Stimulated activated naive B cell treated with anti-CD40 and anti-IgM and Interleukin-4, amounts not matched to agents 10 μg/mL and 1 μg/mL and 100 μg/mL, for 72 hours (primary cell): ENCODE results near the gene POU4F1.

ENCODE experiments used
- ATAC-seq, 2 donors: fragments of 150-1000 bp; cut with Tn5 transposase; replicated peaks; 2 replicates each; pipeline ENCODE4 v1.10.0; 2021; ENCODE audit warnings: moderate library complexity in 1 of 2
- DNase-seq: peaks from one replicate; pipeline ENCODE4 v3.0.0; 2021
- H3K27ac Mint-ChIP-seq: one replicate; pipeline ENCODE4 v1.8.0; 2022; ENCODE audit warnings: mild to moderate bottlenecking, mixed read lengths
- H3K27me3 Mint-ChIP-seq, 2 donors: one replicate each; pipeline ENCODE4 v1.8.0; 2022; ENCODE audit warnings: mixed read lengths in 2 of 2
- H3K36me3 Mint-ChIP-seq, 2 donors: one replicate each; pipeline ENCODE4 v1.8.0; 2022; ENCODE audit warnings: mixed read lengths in 2 of 2, mild to moderate bottlenecking in 1 of 2
- H3K4me1 Mint-ChIP-seq, 2 donors: one replicate each; pipeline ENCODE4 v1.8.0; 2022; ENCODE audit warnings: mixed read lengths in 2 of 2, mild to moderate bottlenecking in 1 of 2
- H3K4me3 Mint-ChIP-seq, 2 donors: one replicate each; pipeline ENCODE4 v1.8.0; 2022; ENCODE audit warnings: mild to moderate bottlenecking in 2 of 2, mixed read lengths in 2 of 2, moderate library complexity in 1 of 2
- H3K9me3 Mint-ChIP-seq, 2 donors: one replicate each; pipeline ENCODE4 v1.8.0; 2022; ENCODE audit warnings: mixed read lengths in 2 of 2, mild to moderate bottlenecking in 1 of 2

POU4F1 gene

DNA sequence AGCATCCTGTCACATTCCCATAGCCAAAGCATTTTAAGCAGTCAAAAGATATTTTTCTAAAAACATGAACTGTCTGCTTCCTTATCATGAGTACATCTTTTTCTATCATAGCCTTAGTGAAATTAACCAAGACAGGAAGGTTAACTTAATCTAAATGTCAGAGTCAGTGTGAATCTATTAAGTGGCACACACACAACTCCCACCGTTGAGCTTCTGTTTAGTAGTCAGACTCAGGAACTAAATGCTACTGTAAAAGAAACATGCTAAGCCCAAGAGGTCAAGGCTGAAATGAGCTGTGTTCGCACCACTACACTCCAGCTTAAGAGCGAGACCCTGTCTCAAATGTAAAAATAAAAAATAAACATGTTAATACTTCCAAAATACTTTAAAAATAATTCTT is 7.7 kb upstream of the POU4F1 start:
- no peaks in the 10 kb centered on the region for H3K9me3 Mint-ChIP-seq

DNA sequence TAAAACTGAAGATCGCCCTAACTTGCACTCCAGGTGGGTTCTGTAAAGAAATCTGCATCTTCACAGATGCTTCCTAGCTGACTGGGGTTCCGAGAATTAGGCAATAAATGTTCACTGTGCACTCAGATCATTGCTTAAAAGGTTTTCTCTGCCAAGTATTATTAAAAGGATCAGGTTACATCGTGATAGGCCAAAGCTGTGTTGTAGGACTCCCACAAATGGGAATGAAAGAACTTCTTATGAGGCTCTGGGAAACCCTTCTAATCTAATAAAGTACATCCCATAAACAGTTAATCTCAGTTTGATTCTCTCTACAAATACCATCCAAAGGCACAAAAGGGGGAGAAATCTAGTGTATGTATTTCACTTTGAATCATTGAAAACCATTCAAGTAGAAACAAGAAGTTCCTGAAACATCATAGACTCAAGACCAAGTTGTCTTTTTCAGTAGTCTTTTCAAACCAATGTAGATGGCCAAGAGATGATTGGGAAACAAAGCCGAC is 7.1 kb upstream of the POU4F1 start:
- peaks cover 53% of the 10 kb centered on the region in 2 donors for H3K27me3 Mint-ChIP-seq
- no peak overlapping the region for H3K4me3 Mint-ChIP-seq
- peaks cover 28 to 49% of the 10 kb centered on the region in 2 donors for H3K4me1 Mint-ChIP-seq
- peaks cover 10 to 18% of the 10 kb centered on the region in 2 donors for H3K36me3 Mint-ChIP-seq
- no peaks in the 10 kb centered on the region for H3K9me3 Mint-ChIP-seq
- DNase-seq (no peak), ATAC-seq (peak; percentile 49 to 66)
- H3K27ac Mint-ChIP-seq: no peak overlapping the region

More for the DNA sequence above, 7.7 kb upstream of the POU4F1 start:
- peaks cover 14 to 24% of the 10 kb centered on the region in 2 donors for H3K36me3 Mint-ChIP-seq
- H3K4me3 Mint-ChIP-seq: no peak overlapping the region
- H3K27me3 Mint-ChIP-seq: peaks cover 47% of the 10 kb centered on the region in 2 donors
- H3K27ac Mint-ChIP-seq: no peak overlapping the region
- peaks cover 25 to 43% of the 10 kb centered on the region in 2 donors for H3K4me1 Mint-ChIP-seq
- DNase-seq (no peak), ATAC-seq (no peak)

GRCh38 chr13:78609464-78610205 is 6.3 kb upstream of the POU4F1 start:
- DNase-seq: no peak
- peaks cover 61% of the 10 kb centered on the region in 2 donors for H3K27me3 Mint-ChIP-seq
- H3K36me3 Mint-ChIP-seq: peaks cover 5 to 10% of the 10 kb centered on the region in 2 donors
- H3K9me3 Mint-ChIP-seq: no peaks in the 10 kb centered on the region
- H3K4me1 Mint-ChIP-seq: peaks cover 32 to 51% of the 10 kb centered on the region in 2 donors
- peak overlapping the region; percentile 86 for H3K27ac Mint-ChIP-seq
- peak overlapping the region; percentile 88 to 89 for H3K4me3 Mint-ChIP-seq
- peak; percentile 35 to 42 for ATAC-seq

GRCh38 chr13:78608688-78609463 is 5.5 kb upstream of the POU4F1 start:
- H3K4me3 Mint-ChIP-seq: peak overlapping the region; percentile 88 to 89
- ATAC-seq (peak in 1 of 2 donors; percentile 3), DNase-seq (no peak)
- H3K27ac Mint-ChIP-seq: peak overlapping the region; percentile 86
- peaks cover 68 to 69% of the 10 kb centered on the region in 2 donors for H3K27me3 Mint-ChIP-seq
- H3K9me3 Mint-ChIP-seq: no peaks in the 10 kb centered on the region
- peaks cover 2 to 6% of the 10 kb centered on the region in 2 donors for H3K36me3 Mint-ChIP-seq
- peaks cover 34 to 56% of the 10 kb centered on the region in 2 donors for H3K4me1 Mint-ChIP-seq

DNA sequence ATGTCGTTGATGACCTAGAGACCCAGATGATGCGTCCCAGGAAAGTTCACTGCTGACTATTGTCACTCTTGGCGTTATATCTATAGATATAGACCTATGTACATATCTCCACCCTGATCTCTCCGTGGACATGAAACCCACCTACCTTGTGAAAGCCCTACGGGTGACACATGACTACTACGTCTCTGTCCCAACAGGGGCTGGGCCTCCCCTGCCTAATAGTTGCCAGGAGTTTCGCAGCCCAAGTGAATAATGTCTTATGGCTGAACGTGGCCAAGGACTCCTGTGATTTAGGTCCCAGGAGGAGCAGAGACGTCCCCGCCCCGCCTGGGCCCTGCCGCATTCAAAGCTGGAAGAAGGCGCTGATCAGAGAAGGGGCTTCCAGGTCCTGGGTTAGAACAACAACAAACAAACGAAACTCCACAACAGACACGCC is 4.9 kb upstream of the POU4F1 start:
- DNase-seq (no peak), ATAC-seq (no peak)
- H3K4me3 Mint-ChIP-seq: peak overlapping the region; percentile 73 to 89
- no peaks in the 10 kb centered on the region for H3K9me3 Mint-ChIP-seq
- peaks cover 1 to 2% of the 10 kb centered on the region in 2 donors for H3K36me3 Mint-ChIP-seq
- peaks cover 74 to 75% of the 10 kb centered on the region in 2 donors for H3K27me3 Mint-ChIP-seq
- peak overlapping the region; percentile 60 for H3K27ac Mint-ChIP-seq
- peaks cover 40 to 62% of the 10 kb centered on the region in 2 donors for H3K4me1 Mint-ChIP-seq

- no peaks in the 10 kb centered on the region for H3K9me3 Mint-ChIP-seq
- ATAC-seq (no peak), DNase-seq (no peak)
- peaks cover 2% of the 10 kb centered on the region in 2 donors for H3K36me3 Mint-ChIP-seq
- peak overlapping the region; percentile 39 to 73 for H3K4me3 Mint-ChIP-seq
- H3K27me3 Mint-ChIP-seq: peaks cover 78 to 81% of the 10 kb centered on the region in 2 donors
- H3K4me1 Mint-ChIP-seq: peaks cover 43 to 67% of the 10 kb centered on the region in 2 donors
- no peak overlapping the region for H3K27ac Mint-ChIP-seq
Observed at GRCh38 chr13:78607409-78608251, 4.3 kb upstream of the POU4F1 start.

DNA sequence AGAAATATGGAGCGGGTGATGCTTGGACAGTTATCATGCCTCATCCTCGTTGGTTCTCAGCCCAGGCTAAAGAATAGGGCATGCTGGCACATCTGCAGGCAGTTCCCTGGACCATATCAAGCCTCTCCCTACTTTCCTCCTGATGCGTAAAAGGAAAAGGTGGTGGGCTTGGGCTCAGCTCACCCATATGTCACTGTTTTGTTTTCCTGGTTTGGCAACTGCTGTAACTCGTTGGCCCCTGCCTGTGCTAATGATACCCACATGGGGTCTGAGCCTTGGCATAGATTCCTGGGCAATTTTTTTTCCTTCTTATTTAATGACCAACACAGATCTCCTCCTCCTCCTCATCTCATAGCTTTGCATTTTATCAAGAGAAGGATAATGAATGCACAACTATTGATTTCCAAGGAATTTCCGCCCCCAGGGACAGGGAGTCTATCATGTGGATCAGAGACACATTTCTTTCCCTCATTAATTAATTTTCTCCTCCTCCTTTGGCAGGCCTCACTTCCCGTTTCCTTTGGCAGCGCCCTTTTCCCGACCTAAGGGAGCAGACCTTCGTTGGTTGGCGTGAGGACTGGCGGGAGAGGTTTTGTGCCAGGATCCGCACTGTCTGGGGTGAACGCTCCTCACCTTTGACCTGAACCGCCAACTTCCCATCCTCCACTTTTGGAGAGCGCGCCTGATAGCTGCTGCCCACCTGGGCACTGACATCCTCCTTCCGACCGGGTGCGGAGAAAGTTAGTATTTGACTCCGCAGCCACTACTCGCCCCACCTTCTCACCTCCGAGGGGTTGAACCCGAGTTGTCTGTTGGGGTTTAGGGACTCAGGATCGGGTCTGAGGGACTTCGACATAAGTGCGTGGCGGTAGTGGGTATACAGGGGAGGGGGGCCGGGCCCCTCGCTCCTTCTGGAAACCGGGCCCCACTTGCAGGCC is 3.4 kb upstream of the POU4F1 start:
- DNase-seq (no peak), ATAC-seq (no peak)
- Mint-ChIP-seq H3K36me3 (peaks cover 2 to 6% of the 10 kb centered on the region in 2 donors), H3K27ac (no peak overlapping the region), H3K9me3 (no peaks in the 10 kb centered on the region), H3K4me1 (peaks cover 48 to 73% of the 10 kb centered on the region in 2 donors), H3K4me3 (peak overlapping the region in 1 of 2 donors; percentile 44), H3K27me3 (peaks cover 83 to 87% of the 10 kb centered on the region in 2 donors)

GRCh38 chr13:78604782-78605611 is 1.6 kb upstream of the POU4F1 start:
- peaks cover 2 to 6% of the 10 kb centered on the region in 2 donors for H3K36me3 Mint-ChIP-seq
- no peak for DNase-seq
- H3K4me1 Mint-ChIP-seq: peaks cover 46 to 76% of the 10 kb centered on the region in 2 donors
- H3K27me3 Mint-ChIP-seq: peaks cover 82 to 93% of the 10 kb centered on the region in 2 donors
- no peaks in the 10 kb centered on the region for H3K9me3 Mint-ChIP-seq
- H3K27ac Mint-ChIP-seq: no peak overlapping the region
- no peak overlapping the region for H3K4me3 Mint-ChIP-seq
- ATAC-seq: no peak

GRCh38 chr13:78602561-78603239 is 652 bp downstream of the POU4F1 start:
- peaks cover 0 to 6% of the 10 kb centered on the region in 2 donors for H3K36me3 Mint-ChIP-seq
- DNase-seq: no peak

GRCh38 chr13:78601874-78602560 is 1.3 kb downstream of the POU4F1 start:
- peaks cover 2 to 11% of the 10 kb centered on the region in 2 donors for H3K36me3 Mint-ChIP-seq
- H3K4me3 Mint-ChIP-seq: peak overlapping the region; percentile 79 to 89
- H3K27ac Mint-ChIP-seq: peak overlapping the region; percentile 88
- H3K4me1 Mint-ChIP-seq: peaks cover 41 to 56% of the 10 kb centered on the region in 2 donors
- peaks cover 4 to 5% of the 10 kb centered on the region in 2 donors for H3K9me3 Mint-ChIP-seq
- peaks cover 78 to 87% of the 10 kb centered on the region in 2 donors for H3K27me3 Mint-ChIP-seq
- no peak for ATAC-seq
- no peak for DNase-seq

More at GRCh38 chr13:78602561-78603239, 652 bp downstream of the POU4F1 start:
- Mint-ChIP-seq H3K27me3 (peaks cover 79 to 87% of the 10 kb centered on the region in 2 donors), H3K27ac (peak overlapping the region; percentile 88), H3K4me3 (peak overlapping the region; percentile 79 to 89), H3K4me1 (peaks cover 40 to 56% of the 10 kb centered on the region in 2 donors), H3K9me3 (no peaks in the 10 kb centered on the region)
- peak; percentile 31 to 41 for ATAC-seq

- no peak for ATAC-seq
- Mint-ChIP-seq H3K9me3 (peaks cover 4 to 6% of the 10 kb centered on the region in 2 donors), H3K4me3 (peak overlapping the region; percentile 46 to 62), H3K36me3 (peaks cover 2 to 13% of the 10 kb centered on the region in 2 donors), H3K27ac (peak overlapping the region; percentile 31), H3K27me3 (peaks cover 72 to 85% of the 10 kb centered on the region in 2 donors), H3K4me1 (peaks cover 39 to 54% of the 10 kb centered on the region in 2 donors)
- no peak for DNase-seq
Observed at GRCh38 chr13:78601124-78601873, 2.1 kb downstream of the POU4F1 start.
